ENCODE data around the gene PDGFRB. TPM values are rescaled to one million over a fixed set of nuclear protein-coding genes. Genes with fewer than 3 reads are reported as not detected.

PDGFRB gene
- polyA plus RNA-seq, 1 experiment, result 118 TPM

DNA sequence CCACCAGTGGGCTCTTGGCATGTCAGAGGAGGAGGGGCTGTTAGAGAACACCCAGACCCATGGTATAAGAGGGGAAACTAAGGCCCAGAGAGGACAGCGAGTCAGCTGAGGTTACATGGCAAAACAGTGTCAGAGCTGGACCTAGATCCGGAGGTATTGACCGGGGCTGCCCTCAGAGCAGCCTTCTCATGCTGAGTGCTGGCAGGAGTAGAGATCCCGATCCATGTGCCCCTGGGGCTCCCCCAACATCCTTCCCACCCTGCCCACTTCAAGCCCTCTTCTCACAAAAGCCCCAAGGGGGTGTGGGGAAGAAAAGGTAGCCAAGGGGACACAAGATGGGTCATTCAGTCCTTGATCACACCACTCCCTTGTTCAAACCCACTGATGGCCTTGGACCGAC lies 89.2 kb downstream of the PDGFRB start:
- Histone ChIP-seq H3K27ac (ENCODE audit: low read depth, low read length) (peak overlapping the region; percentile 11), H3K4me3 (ENCODE audit: low read depth, low read length) (no peak overlapping the region), H3K27me3 (ENCODE audit: control insufficient read depth, insufficient read depth, low read length) (no peaks in the 10 kb centered on the region), H3K9me3 (ENCODE audit: control insufficient read depth, insufficient read depth, low read length) (no peaks in the 10 kb centered on the region; the same call in 1 of the 2 replicates)
- CTCF ChIA-PET, result interaction anchor here (1.2 to 1.3 kb wide), 2 partner anchors 9 to 214 kb away, joined by 3 read pairs; no protein-coding TSS in a partner anchor
- TF ChIP-seq, protein P1, sequence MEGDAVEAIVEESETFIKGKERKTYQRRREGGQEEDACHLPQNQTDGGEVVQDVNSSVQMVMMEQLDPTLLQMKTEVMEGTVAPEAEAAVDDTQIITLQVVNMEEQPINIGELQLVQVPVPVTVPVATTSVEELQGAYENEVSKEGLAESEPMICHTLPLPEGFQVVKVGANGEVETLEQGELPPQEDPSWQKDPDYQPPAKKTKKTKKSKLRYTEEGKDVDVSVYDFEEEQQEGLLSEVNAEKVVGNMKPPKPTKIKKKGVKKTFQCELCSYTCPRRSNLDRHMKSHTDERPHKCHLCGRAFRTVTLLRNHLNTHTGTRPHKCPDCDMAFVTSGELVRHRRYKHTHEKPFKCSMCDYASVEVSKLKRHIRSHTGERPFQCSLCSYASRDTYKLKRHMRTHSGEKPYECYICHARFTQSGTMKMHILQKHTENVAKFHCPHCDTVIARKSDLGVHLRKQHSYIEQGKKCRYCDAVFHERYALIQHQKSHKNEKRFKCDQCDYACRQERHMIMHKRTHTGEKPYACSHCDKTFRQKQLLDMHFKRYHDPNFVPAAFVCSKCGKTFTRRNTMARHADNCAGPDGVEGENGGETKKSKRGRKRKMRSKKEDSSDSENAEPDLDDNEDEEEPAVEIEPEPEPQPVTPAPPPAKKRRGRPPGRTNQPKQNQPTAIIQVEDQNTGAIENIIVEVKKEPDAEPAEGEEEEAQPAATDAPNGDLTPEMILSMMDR (IDR thresholded peaks at IDR 0.05; ENCODE audit: low read depth, low read length), result no peak
- POLR2A ChIA-PET, result interaction anchor here (0.7 to 1.5 kb wide), 2 partner anchors 31 to 72 kb away, joined by 3 to 4 read pairs; no protein-coding TSS in a partner anchor
- no peak for DNase-seq (ENCODE audit: low read depth, low spot score)

DNA sequence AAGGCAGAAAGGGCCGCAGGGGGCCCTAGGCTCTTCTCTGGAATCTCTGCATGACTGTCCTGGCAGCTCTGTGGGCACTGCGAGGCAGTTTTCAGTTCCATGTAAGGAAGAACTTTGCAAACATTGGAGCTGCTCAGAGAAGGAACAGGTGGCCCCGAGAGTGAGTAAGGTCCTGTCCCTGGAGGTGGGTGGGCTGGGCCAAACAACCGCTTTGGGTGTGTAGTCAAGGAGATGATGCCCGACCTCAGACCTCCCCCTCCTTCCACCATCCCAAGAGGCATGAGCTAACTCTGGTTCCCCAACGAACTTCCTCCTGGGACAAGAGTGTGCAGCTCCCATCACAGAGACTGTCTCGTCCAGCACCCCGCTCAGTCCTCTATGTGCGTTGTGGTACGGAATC lies 89.8 kb downstream of the PDGFRB start:
- ChIA-PET CTCF (interaction anchor here (0.6 to 1.3 kb wide), 4 partner anchors 8 to 213 kb away, joined by 3 to 4 read pairs (median 4); no protein-coding TSS in a partner anchor), POLR2A (interaction anchor here (0.7 to 1.5 kb wide), 2 partner anchors 32 to 73 kb away, joined by 3 to 4 read pairs; no protein-coding TSS in a partner anchor)
- TF ChIP-seq, protein P1 (IDR thresholded peaks at IDR 0.05; ENCODE audit: low read depth, low read length), result no peak
- DNase-seq (ENCODE audit: low read depth, low spot score), result no peak
- Histone ChIP-seq H3K4me3 (ENCODE audit: low read depth, low read length) (no peak overlapping the region), H3K27ac (ENCODE audit: low read depth, low read length) (peak overlapping the region; percentile 1), H3K9me3 (ENCODE audit: control insufficient read depth, insufficient read depth, low read length) (no peaks in the 10 kb centered on the region; the same call in 1 of the 2 replicates), H3K27me3 (ENCODE audit: control insufficient read depth, insufficient read depth, low read length) (no peaks in the 10 kb centered on the region)

DNA sequence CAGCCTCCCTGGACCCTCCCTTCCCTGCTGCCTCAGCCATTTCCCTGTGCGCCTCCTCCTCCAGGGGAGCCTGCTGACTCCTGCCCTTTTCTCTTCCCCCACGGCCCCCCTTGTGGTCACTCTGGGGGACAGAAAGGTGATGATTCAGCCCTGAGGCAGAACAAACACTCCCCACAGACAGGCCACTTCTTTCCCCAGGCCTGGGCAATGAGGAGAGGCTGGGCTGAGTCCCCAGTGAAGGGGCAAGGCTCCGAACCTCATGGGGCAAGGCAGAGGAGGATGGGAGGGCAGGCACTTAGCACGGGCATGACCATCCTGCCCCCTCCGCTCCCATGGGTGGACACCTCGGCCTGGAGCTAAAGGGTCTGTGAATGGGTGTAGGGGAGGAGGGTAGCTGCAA lies 90.3 kb downstream of the PDGFRB start:
- peak overlapping the region; percentile 21 for H3K27ac ChIP-seq (ENCODE audit: low read depth, low read length)
- TF ChIP-seq, protein P1 (IDR thresholded peaks at IDR 0.05; ENCODE audit: low read depth, low read length), result no peak
- CTCF ChIA-PET, result interaction anchor here (0.6 to 1.2 kb wide), 3 partner anchors 9 to 213 kb away, joined by 3 to 4 read pairs (median 4); no protein-coding TSS in a partner anchor
- no peaks in the 10 kb centered on the region for H3K27me3 ChIP-seq (ENCODE audit: control insufficient read depth, insufficient read depth, low read length)
- no peak for DNase-seq (ENCODE audit: low read depth, low spot score)
- no peaks in the 10 kb centered on the region; the same call in 1 of the 2 replicates for H3K9me3 ChIP-seq (ENCODE audit: control insufficient read depth, insufficient read depth, low read length)
- no peak overlapping the region for H3K4me3 ChIP-seq (ENCODE audit: low read depth, low read length)
- POLR2A ChIA-PET, result no interaction called here

DNA sequence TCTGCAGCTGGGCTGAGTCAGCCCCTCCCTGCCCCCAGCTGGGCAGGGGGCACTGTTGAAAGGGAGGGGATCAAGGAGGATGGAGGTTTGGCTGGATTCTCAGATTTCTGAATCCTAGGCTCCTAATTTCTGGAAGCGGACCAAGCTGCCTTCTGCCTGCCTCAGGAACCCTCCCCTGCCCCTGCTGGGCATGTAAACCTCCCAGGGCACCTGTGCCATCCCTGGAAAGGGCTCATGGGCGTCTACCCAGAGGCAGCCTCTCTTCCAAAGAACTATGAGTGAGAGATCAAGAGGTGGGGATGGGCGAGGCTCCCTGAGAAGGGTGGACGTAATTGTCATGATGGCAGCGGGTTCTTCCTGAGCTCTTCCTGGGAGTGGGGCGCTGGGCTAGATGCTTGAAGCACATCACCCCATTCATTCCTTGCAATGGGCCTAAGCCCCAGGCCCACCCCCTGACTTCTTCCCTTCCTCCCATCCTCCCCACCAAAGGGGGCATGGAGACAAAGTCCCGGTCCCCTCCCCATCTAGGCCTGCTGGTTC lies 90.9 kb downstream of the PDGFRB start:
- ChIA-PET CTCF (interaction anchor here (0.5 kb wide), 1 partner anchor 447 kb away, joined by 5 read pairs; no protein-coding TSS in a partner anchor), POLR2A (interaction anchor here (1.1 kb wide), 2 partner anchors 15 to 49 kb away, joined by 3 read pairs; no protein-coding TSS in a partner anchor)
- TF ChIP-seq, protein P1 (IDR thresholded peaks at IDR 0.05; ENCODE audit: low read depth, low read length), result no peak
- H3K27me3 ChIP-seq (ENCODE audit: control insufficient read depth, insufficient read depth, low read length), result no peaks in the 10 kb centered on the region
- no peak overlapping the region for H3K27ac ChIP-seq (ENCODE audit: low read depth, low read length)
- no peak for DNase-seq (ENCODE audit: low read depth, low spot score)
- H3K4me3 ChIP-seq (ENCODE audit: low read depth, low read length), result no peak overlapping the region
- H3K9me3 ChIP-seq (ENCODE audit: control insufficient read depth, insufficient read depth, low read length), result no peaks in the 10 kb centered on the region; the same call in 1 of the 2 replicates

Small RNA genes lying within 50 kb of the gene (small RNA-seq; reads per million reads assigned to genes)
- gene RF00019 (ENCODE audit: insufficient read length, low read depth), result not detected

Other genes starting within 250 kb of the PDGFRB start
- not detected in 2 replicates for gene PDE6A, start 211.1 kb downstream of the PDGFRB start, polyA plus RNA-seq (2011; rRNA removed)
- gene SLC26A2, start 195.1 kb downstream of the PDGFRB start, polyA plus RNA-seq (2011; rRNA removed), result 6.6 and 9.7 TPM in 2 replicates
- 6.5 and 6.7 TPM in 2 replicates for gene TIGD6, start 155.2 kb downstream of the PDGFRB start, polyA plus RNA-seq (2011; rRNA removed)
- gene HMGXB3, start 155.1 kb downstream of the PDGFRB start, polyA plus RNA-seq (2011; rRNA removed), result 35.1 and 37.0 TPM in 2 replicates
- gene CSF1R, start 69.3 kb downstream of the PDGFRB start, polyA plus RNA-seq (2011; rRNA removed), result 0.09 and 0.12 TPM in 2 replicates
- gene CDX1, start 10.9 kb upstream of the PDGFRB start, polyA plus RNA-seq (2011; rRNA removed), result 0.30 and 0.41 TPM in 2 replicates
- gene SLC6A7, start 34.2 kb upstream of the PDGFRB start, polyA plus RNA-seq (2011; rRNA removed), result not detected in 2 replicates
- 0.37 and 0.46 TPM in 2 replicates for gene CAMK2A, start 133.9 kb upstream of the PDGFRB start, polyA plus RNA-seq (2011; rRNA removed)
- gene ARSI, start 147.1 kb upstream of the PDGFRB start, polyA plus RNA-seq (2011; rRNA removed), result 11.3 and 15.8 TPM in 2 replicates
- gene TCOF1, start 201.9 kb upstream of the PDGFRB start, polyA plus RNA-seq (2011; rRNA removed), result 6.5 and 9.8 TPM in 2 replicates

All from AG04450 (cell line).